Lung (tissue), 12 donors: ENCODE results near the gene THRB. TPM values are rescaled to one million over a fixed set of nuclear protein-coding genes. Genes with fewer than 3 reads are reported as not detected.

Experiments used
- ATAC-seq: fragments of 200-7000 bp; cut with Tn5 transposase; one replicate; pipeline ENCODE4 v1.9.1; 2020; ENCODE audit warnings: moderate number of reproducible peaks; ENCODE audit not compliant: insufficient read depth, low FRiP score
- DNase-seq, 3 donors: peaks; one replicate each; pipeline ENCODE4 v3.0.0-alpha.2; 2013 to 2017
- H3K27ac ChIP-seq, 2 donors: one replicate each; pipeline ENCODE4 v1.5.1; 2013; ENCODE audit warnings: mild to moderate bottlenecking in 2 of 2, moderate library complexity in 2 of 2, control low read depth in 1 of 2, inconsistent platforms in 1 of 2, low read depth in 1 of 2, low read length in 1 of 2
- H3K27me3 ChIP-seq, 3 donors: one replicate each; pipeline ENCODE4 v1.5.1; 2013; ENCODE audit warnings: low read length in 2 of 3; ENCODE audit not compliant: control insufficient read depth in 3 of 3, insufficient read depth in 3 of 3
- H3K36me3 ChIP-seq, 4 donors: one replicate each; pipeline ENCODE4 v1.5.1; 2013; ENCODE audit warnings: low read length in 4 of 4, mild to moderate bottlenecking in 1 of 4, moderate library complexity in 1 of 4; ENCODE audit not compliant: control insufficient read depth in 4 of 4, insufficient read depth in 4 of 4
- H3K4me1 ChIP-seq, 5 donors: one replicate each; pipeline ENCODE4 v1.5.1; 2013; ENCODE audit warnings: low read length in 5 of 5, mild to moderate bottlenecking in 2 of 5, moderate library complexity in 1 of 5; ENCODE audit not compliant: control insufficient read depth in 5 of 5, insufficient read depth in 5 of 5
- H3K4me3 ChIP-seq: one replicate; pipeline ENCODE4 v1.5.1; 2013; ENCODE audit warnings: mild to moderate bottlenecking, control low read depth, moderate library complexity
- H3K9ac ChIP-seq, 2 donors: one replicate each; pipeline ENCODE4 v1.5.1; 2013; ENCODE audit warnings: low read length in 2 of 2, control low read depth in 1 of 2; ENCODE audit not compliant: insufficient read depth in 1 of 2
- H3K9me3 ChIP-seq, 4 donors: one replicate each; pipeline ENCODE4 v1.5.1; 2013; ENCODE audit warnings: low read length in 3 of 4, mild to moderate bottlenecking in 1 of 4, moderate library complexity in 1 of 4; ENCODE audit not compliant: control insufficient read depth in 4 of 4, insufficient read depth in 3 of 4
- whole genome bisulfite sequencing, 2 donors: extraction: QIAGEN DNeasy Blood & Tissue Kit; methylation state at CpG; one replicate each; pipeline ENCODE4 v1.1.7; 2013; 5-methylcytosine and 5-hydroxymethylcytosine counted together
- polyA plus RNA-seq, 2 donors: library from polyadenylated mRNA; stranded (reverse); fragments of 200-250 nt; gene quantifications; one replicate each; pipeline ENCODE4 v1.2.1, GENCODE V29; 2013
- total RNA-seq, 2 donors: library from RNA; depleted of rRNA in 1 of 2; stranded (reverse); fragments of >200 nt in 1 of 2; gene quantifications; one replicate each; pipeline ENCODE4 v1.2.1, GENCODE V29; 2014 to 2021
- TF ChIP-seq, protein P1 (sequence below): IDR thresholded peaks from 2 replicates; pipeline ENCODE4 v1.5.1; 2012; ENCODE audit warnings: mild to moderate bottlenecking; ENCODE audit errors: control extremely low read depth, extremely low read depth
- donor health status: control.
- donor health status: control.
- donor health status: Bipolar disorder and iron deficiency.
- donor health status: healthy.
- donor health status: DM: yes; HTN: yes; CAD: no.

THRB gene
- total and polyA plus RNA-seq, 4 donors = 2.1 to 23.5 (median 6.1) TPM

DNA sequence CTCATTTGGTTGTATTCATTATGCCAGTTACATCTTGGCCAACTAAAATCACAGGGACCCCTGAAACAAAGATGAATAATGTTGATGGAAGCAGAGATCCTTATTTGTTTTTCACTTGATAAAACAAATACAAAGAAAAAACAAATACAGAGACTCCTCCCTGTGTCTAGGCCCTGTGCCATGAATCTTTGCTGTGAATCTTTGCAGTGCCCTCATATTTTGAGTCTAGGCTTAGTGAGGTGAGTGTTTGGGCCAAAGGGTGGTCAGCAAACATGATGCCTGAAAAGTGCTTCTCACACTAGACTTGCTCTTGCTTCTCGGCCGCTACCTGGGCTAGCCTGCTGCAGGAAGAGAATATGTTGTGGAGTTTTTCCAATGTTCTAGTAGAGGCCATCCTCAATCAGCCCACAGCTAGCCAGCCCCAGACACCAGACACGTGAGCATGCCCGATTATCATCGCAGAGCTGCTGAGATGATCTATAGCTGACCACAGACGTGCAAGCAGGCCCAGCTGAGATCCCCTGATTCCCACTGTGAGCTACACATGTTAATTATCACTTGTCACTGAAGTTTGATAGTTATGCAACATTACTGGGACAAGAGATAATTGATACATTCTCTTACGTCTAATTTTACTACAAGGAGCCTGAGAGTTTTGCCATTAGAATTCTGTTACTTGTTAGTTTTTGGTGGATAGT lies 191.4 kb downstream of the THRB start:
- DNase-seq = no peak
- TF ChIP-seq, protein P1, sequence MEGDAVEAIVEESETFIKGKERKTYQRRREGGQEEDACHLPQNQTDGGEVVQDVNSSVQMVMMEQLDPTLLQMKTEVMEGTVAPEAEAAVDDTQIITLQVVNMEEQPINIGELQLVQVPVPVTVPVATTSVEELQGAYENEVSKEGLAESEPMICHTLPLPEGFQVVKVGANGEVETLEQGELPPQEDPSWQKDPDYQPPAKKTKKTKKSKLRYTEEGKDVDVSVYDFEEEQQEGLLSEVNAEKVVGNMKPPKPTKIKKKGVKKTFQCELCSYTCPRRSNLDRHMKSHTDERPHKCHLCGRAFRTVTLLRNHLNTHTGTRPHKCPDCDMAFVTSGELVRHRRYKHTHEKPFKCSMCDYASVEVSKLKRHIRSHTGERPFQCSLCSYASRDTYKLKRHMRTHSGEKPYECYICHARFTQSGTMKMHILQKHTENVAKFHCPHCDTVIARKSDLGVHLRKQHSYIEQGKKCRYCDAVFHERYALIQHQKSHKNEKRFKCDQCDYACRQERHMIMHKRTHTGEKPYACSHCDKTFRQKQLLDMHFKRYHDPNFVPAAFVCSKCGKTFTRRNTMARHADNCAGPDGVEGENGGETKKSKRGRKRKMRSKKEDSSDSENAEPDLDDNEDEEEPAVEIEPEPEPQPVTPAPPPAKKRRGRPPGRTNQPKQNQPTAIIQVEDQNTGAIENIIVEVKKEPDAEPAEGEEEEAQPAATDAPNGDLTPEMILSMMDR = no peak

DNA sequence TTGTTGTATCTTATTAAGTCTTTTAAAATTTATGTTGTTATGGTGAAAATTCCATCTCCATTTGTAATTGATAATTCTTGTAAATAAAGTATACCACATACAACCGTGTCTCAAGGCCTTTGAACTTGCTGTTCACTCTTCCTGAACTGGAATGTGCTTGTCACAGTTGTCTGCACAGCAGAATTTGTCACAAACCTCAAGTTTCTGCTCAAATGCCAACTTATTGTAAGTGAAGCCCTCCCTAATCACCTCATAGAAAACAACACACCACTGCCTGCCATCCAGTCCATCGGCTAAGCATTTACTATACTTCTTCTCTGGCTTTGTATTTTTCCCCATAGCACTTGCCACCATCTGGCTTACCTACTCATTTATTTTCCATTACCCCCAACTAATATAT lies 192.3 kb downstream of the THRB start:
- WGBS, 2 donors = 81 to 82% methylated on average over 2 of the region's 2 CpGs
- peaks cover 2 to 21% (median 6%) of the 10 kb centered on the region in 5 donors for H3K4me1 ChIP-seq
- H3K36me3 ChIP-seq = no peaks in the 10 kb centered on the region
- TF ChIP-seq, protein P1 = no peak
- no peaks in the 10 kb centered on the region for H3K9me3 ChIP-seq
- no peak overlapping the region for H3K27ac ChIP-seq
- DNase-seq = no peak
- no peak overlapping the region for H3K4me3 ChIP-seq
- no peak overlapping the region for H3K9ac ChIP-seq
- no peaks in the 10 kb centered on the region for H3K27me3 ChIP-seq
- no peak for ATAC-seq

More for the DNA sequence above, 191.4 kb downstream of the THRB start:
- no peak for ATAC-seq
- Histone ChIP-seq H3K4me1 (peaks cover 3 to 24% (median 6%) of the 10 kb centered on the region in 5 donors), H3K27me3 (no peaks in the 10 kb centered on the region), H3K36me3 (no peaks in the 10 kb centered on the region), H3K9me3 (no peaks in the 10 kb centered on the region), H3K9ac (no peak overlapping the region), H3K4me3 (no peak overlapping the region), H3K27ac (no peak overlapping the region)
- 89 to 94% methylated on average over 7 of the region's 7 CpGs for WGBS, 2 donors

DNA sequence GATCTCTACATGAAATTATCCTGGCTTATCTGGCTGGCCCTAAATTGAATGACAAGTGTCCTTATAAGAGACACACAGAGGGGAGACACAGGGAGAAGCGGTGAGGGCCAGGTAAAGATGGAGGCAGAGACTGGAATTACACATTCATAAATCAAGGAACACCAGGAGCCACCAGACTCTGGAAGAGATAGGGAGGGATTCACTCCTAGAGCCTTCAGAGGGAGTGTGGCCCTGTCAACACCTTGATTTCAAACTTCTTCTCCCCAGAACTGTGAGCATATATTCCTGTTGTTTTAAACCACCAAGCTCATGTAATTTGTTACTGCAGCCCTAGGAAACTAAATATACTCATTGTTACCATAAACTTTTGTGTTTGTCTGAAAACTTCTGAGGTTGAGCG lies 193.7 kb downstream of the THRB start:
- Histone ChIP-seq H3K4me3 (no peak overlapping the region), H3K27ac (no peak overlapping the region), H3K9ac (no peak overlapping the region), H3K27me3 (no peaks in the 10 kb centered on the region), H3K9me3 (no peaks in the 10 kb centered on the region), H3K4me1 (peaks cover 0 to 14% (median 6%) of the 10 kb centered on the region in 5 donors), H3K36me3 (peaks cover 0 to 1% (median 0%) of the 10 kb centered on the region in 4 donors)
- 94 to 99% methylated on average over 2 of the region's 2 CpGs for WGBS, 2 donors
- TF ChIP-seq, protein P1 = no peak
- DNase-seq (no peak), ATAC-seq (no peak)
